ENCODE results near the gene GSG1L.

GSG1L gene

GRCh38 chr16:27843800-27844199, 219.7 kb downstream of the GSG1L start:
- no peak for DNase-seq

GRCh38 chr16:27841911-27842310, 221.6 kb downstream of the GSG1L start:
- DNase-seq: no peak

GRCh38 chr16:27841061-27841801, 222.3 kb downstream of the GSG1L start:
- DNase-seq: no peak

GRCh38 chr16:27840311-27841060, 223.0 kb downstream of the GSG1L start:
- no peak for DNase-seq

- DNase-seq: no peak
Observed at GRCh38 chr16:27839419-27839818, 224.1 kb downstream of the GSG1L start.

- no peak for DNase-seq
Observed at GRCh38 chr16:27838536-27839175, 224.9 kb downstream of the GSG1L start.

GRCh38 chr16:27829975-27830374, 233.5 kb downstream of the GSG1L start:
- no peak for DNase-seq

- DNase-seq: no peak
Observed at GRCh38 chr16:27828671-27829070, 234.8 kb downstream of the GSG1L start.

- no peak for DNase-seq
Observed at GRCh38 chr16:27827765-27828164, 235.7 kb downstream of the GSG1L start.

- no peak for DNase-seq
Observed at GRCh38 chr16:27826893-27827289, 236.6 kb downstream of the GSG1L start.

GRCh38 chr16:27826081-27826892, 237.2 kb downstream of the GSG1L start:
- no peak for DNase-seq

GRCh38 chr16:27824786-27825185, 238.7 kb downstream of the GSG1L start:
- no peak for DNase-seq

- no peak for DNase-seq
Observed at GRCh38 chr16:27824006-27824405, 239.5 kb downstream of the GSG1L start.

- no peak for DNase-seq
Observed at GRCh38 chr16:27823421-27823820, 240.1 kb downstream of the GSG1L start.

GRCh38 chr16:27822996-27823395, 240.5 kb downstream of the GSG1L start:
- no peak for DNase-seq

GRCh38 chr16:27822529-27822928, 241.0 kb downstream of the GSG1L start:
- DNase-seq: no peak

GRCh38 chr16:27820646-27821345, 242.7 kb downstream of the GSG1L start:
- DNase-seq: no peak

GRCh38 chr16:27819881-27820610, 243.5 kb downstream of the GSG1L start:
- DNase-seq: no peak

GRCh38 chr16:27819356-27819755, 244.2 kb downstream of the GSG1L start:
- DNase-seq: no peak

- DNase-seq: no peak
Observed at GRCh38 chr16:27818246-27818645, 245.3 kb downstream of the GSG1L start.

GRCh38 chr16:27817038-27817437, 246.5 kb downstream of the GSG1L start:
- no peak for DNase-seq

- no peak for DNase-seq
Observed at GRCh38 chr16:27816561-27816960, 247.0 kb downstream of the GSG1L start.

Data from T-helper 2 cell (primary cell).